ENCODE data around the gene PPP1CA. TPM values are rescaled to one million over a fixed set of nuclear protein-coding genes. Genes with fewer than 3 reads are reported as not detected.

PPP1CA gene
- total and polyA plus RNA-seq, 2 donors (not counting 1 experiment from before 2014, with no cell fraction given) = 218 to 251 TPM

- H3K79me2 ChIP-seq (ENCODE audit: control insufficient read depth, insufficient read depth, low read length) = peaks cover 60% of the 10 kb centered on the region
- Mint-ChIP-seq H3K4me1 (peaks cover 78% of the 10 kb centered on the region), H3K27ac (peak overlapping the region; percentile 84), H3K4me3 (no peak overlapping the region), H3K9me3 (ENCODE audit: insufficient read depth) (no peaks in the 10 kb centered on the region), H3K27me3 (no peaks in the 10 kb centered on the region)
- H3K27me3 ChIP-seq (replicated peaks in 1 of 4; ENCODE audit: control extremely low read depth in 1 of 4, control insufficient read depth in 3 of 4, insufficient read depth in 4 of 4, low read length in 3 of 4) = no peaks in the 10 kb centered on the region
- DNase-seq (no peak), ATAC-seq (ENCODE audit: low read depth) (no peak)
- peak overlapping the region; percentile 57 for H3K4me2 ChIP-seq (replicated peaks; ENCODE audit: low read depth, low read length, poor library complexity, severe bottlenecking)
- no peak overlapping the region for H2AFZ ChIP-seq (ENCODE audit: insufficient read depth, low read depth, low read length, poor library complexity, severe bottlenecking)
- 95% methylated on average over 5 of the region's 5 CpGs for WGBS (ENCODE audit: insufficient coverage)
- peaks cover 20% of the 10 kb centered on the region for H4K20me1 ChIP-seq (ENCODE audit: control insufficient read depth, insufficient read depth, low read length, poor library complexity, severe bottlenecking)
- H3K9me3 ChIP-seq (ENCODE audit: control extremely low read depth in 1 of 3, control insufficient read depth in 2 of 3, insufficient read depth in 1 of 3, low read length in 2 of 3) = no peaks in the 10 kb centered on the region
- H3K4me3 ChIP-seq (ENCODE audit: control extremely low read depth in 1 of 5, extremely low read depth in 1 of 5, insufficient read depth in 1 of 5, low read depth in 2 of 5, low read length in 4 of 5) = no peak overlapping the region
- peak overlapping the region in 1 of 2 donors; percentile 65 for H3K27ac ChIP-seq (ENCODE audit: low read length in 2 of 2)
- CTCF ChIA-PET = interaction anchor here (1.2 to 39.5 kb wide), 5 partner anchors 23 to 109 kb away, joined by 3 to 2379 read pairs (median 4); partner anchors contain the start of genes ANKRD13D, CLCF1, POLD4 and RAD9A
- no peak overlapping the region for H3K9ac ChIP-seq (ENCODE audit: low read length)
- POLR2A ChIA-PET = interaction anchor here (0.6 to 0.7 kb wide), 4 partner anchors 11 to 32 kb away, joined by 3 to 4 read pairs (median 4); partner anchors contain the start of gene CLCF1
- H3K4me1 ChIP-seq (ENCODE audit: control insufficient read depth in 2 of 2, insufficient read depth in 2 of 2, low read length in 2 of 2) = peaks cover 70 to 88% of the 10 kb centered on the region in 2 donors
- TF ChIP-seq, protein P1, sequence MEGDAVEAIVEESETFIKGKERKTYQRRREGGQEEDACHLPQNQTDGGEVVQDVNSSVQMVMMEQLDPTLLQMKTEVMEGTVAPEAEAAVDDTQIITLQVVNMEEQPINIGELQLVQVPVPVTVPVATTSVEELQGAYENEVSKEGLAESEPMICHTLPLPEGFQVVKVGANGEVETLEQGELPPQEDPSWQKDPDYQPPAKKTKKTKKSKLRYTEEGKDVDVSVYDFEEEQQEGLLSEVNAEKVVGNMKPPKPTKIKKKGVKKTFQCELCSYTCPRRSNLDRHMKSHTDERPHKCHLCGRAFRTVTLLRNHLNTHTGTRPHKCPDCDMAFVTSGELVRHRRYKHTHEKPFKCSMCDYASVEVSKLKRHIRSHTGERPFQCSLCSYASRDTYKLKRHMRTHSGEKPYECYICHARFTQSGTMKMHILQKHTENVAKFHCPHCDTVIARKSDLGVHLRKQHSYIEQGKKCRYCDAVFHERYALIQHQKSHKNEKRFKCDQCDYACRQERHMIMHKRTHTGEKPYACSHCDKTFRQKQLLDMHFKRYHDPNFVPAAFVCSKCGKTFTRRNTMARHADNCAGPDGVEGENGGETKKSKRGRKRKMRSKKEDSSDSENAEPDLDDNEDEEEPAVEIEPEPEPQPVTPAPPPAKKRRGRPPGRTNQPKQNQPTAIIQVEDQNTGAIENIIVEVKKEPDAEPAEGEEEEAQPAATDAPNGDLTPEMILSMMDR (IDR thresholded peaks at IDR 0.05) = no peak
- TF ChIP-seq EZH2 (IDR thresholded peaks at IDR 0.05; ENCODE audit: borderline replicate concordance, insufficient read depth, low read depth, low read length, poor library complexity, severe bottlenecking) = no peak
- intact Hi-C loops (cut with micrococcal nuclease) = loop anchor here (10.0 kb wide), 1 partner anchor 234 kb away; the partner anchor contains the start of gene KDM2A
- peaks cover 0 to 9% of the 10 kb centered on the region in 2 experiments for H3K36me3 ChIP-seq (replicated peaks in 1 of 2; ENCODE audit: control extremely low read depth in 1 of 2, control insufficient read depth in 1 of 2, extremely low read depth in 1 of 2, insufficient read depth in 2 of 2, low read length in 1 of 2)
These were observed 52.6 kb downstream of the PPP1CA start for GRCh38 chr11:67349036-67349435.

Small RNAs within 50 kb of the gene (small RNA-seq; reads per million reads assigned to genes)
- gene RN7SKP239 (ENCODE audit: insufficient read length, low read depth, low replicate concordance) (not detected), gene RNU6-1238P (ENCODE audit: insufficient read length, low read depth, low replicate concordance) (not detected)

Other genes with a start within 250 kb of the PPP1CA start
- 281 and 294 TPM in 2 replicates for gene GRK2, start 135.4 kb downstream of the PPP1CA start, total RNA-seq
- 534 and 639 TPM in 2 replicates for gene GRK2, start 135.4 kb downstream of the PPP1CA start, polyA plus RNA-seq
- 189 and 197 TPM in 2 replicates for gene ANKRD13D, start 112.6 kb downstream of the PPP1CA start, total RNA-seq
- gene ANKRD13D, start 112.6 kb downstream of the PPP1CA start, polyA plus RNA-seq = 217 and 252 TPM in 2 replicates
- 7.2 and 8.5 TPM in 2 replicates for gene SSH3, start 98.3 kb downstream of the PPP1CA start, total RNA-seq
- 4.0 and 4.3 TPM in 2 replicates for gene SSH3, start 98.3 kb downstream of the PPP1CA start, polyA plus RNA-seq
- 190 and 210 TPM in 2 replicates for gene POLD4, start 48.3 kb downstream of the PPP1CA start, total RNA-seq
- 473 and 559 TPM in 2 replicates for gene POLD4, start 48.3 kb downstream of the PPP1CA start, polyA plus RNA-seq
- gene CLCF1, start 28.3 kb downstream of the PPP1CA start, total RNA-seq = 44.6 and 46.6 TPM in 2 replicates
- gene CLCF1, start 28.3 kb downstream of the PPP1CA start, polyA plus RNA-seq = 27.8 and 29.1 TPM in 2 replicates
- gene RAD9A, start 9.9 kb downstream of the PPP1CA start, total RNA-seq = 48.3 and 50.6 TPM in 2 replicates
- gene RAD9A, start 9.9 kb downstream of the PPP1CA start, polyA plus RNA-seq = 55.3 and 76.8 TPM in 2 replicates
- gene TBC1D10C, start 2.2 kb upstream of the PPP1CA start, total RNA-seq = 317 and 339 TPM in 2 replicates
- gene TBC1D10C, start 2.2 kb upstream of the PPP1CA start, polyA plus RNA-seq = 403 and 458 TPM in 2 replicates
- gene CARNS1, start 13.8 kb upstream of the PPP1CA start, total RNA-seq = 24.1 and 25.9 TPM in 2 replicates
- 41.1 and 52.1 TPM in 2 replicates for gene CARNS1, start 13.8 kb upstream of the PPP1CA start, polyA plus RNA-seq
- 81.8 and 82.0 TPM in 2 replicates for gene RPS6KB2, start 26.6 kb upstream of the PPP1CA start, total RNA-seq
- 115 and 131 TPM in 2 replicates for gene RPS6KB2, start 26.6 kb upstream of the PPP1CA start, polyA plus RNA-seq
- 262 and 266 TPM in 2 replicates for gene PTPRCAP, start 35.8 kb upstream of the PPP1CA start, total RNA-seq
- gene PTPRCAP, start 35.8 kb upstream of the PPP1CA start, polyA plus RNA-seq = 353 and 565 TPM in 2 replicates
- gene CORO1B, start 41.6 kb upstream of the PPP1CA start, total RNA-seq = 43.5 and 46.0 TPM in 2 replicates
- gene CORO1B, start 41.6 kb upstream of the PPP1CA start, polyA plus RNA-seq = 12.3 and 24.6 TPM in 2 replicates
- not detected in 2 replicates for gene GPR152, start 50.9 kb upstream of the PPP1CA start, total RNA-seq
- gene GPR152, start 50.9 kb upstream of the PPP1CA start, polyA plus RNA-seq = 0.24 TPM in 1 of 2 replicates, not detected in the other
- gene CABP4, start 53.5 kb upstream of the PPP1CA start, total RNA-seq = 5.2 and 7.5 TPM in 2 replicates
- gene CABP4, start 53.5 kb upstream of the PPP1CA start, polyA plus RNA-seq = 3.2 and 6.0 TPM in 2 replicates
- 154 and 167 TPM in 2 replicates for gene TMEM134, start 67.4 kb upstream of the PPP1CA start, total RNA-seq
- 197 and 261 TPM in 2 replicates for gene TMEM134, start 67.4 kb upstream of the PPP1CA start, polyA plus RNA-seq
- 120 and 127 TPM in 2 replicates for gene AIP, start 81.2 kb upstream of the PPP1CA start, total RNA-seq
- gene AIP, start 81.2 kb upstream of the PPP1CA start, polyA plus RNA-seq = 176 and 205 TPM in 2 replicates
- 152 and 155 TPM in 2 replicates for gene PITPNM1, start 103.5 kb upstream of the PPP1CA start, total RNA-seq
- 136 and 166 TPM in 2 replicates for gene PITPNM1, start 103.5 kb upstream of the PPP1CA start, polyA plus RNA-seq
- gene CDK2AP2, start 106.3 kb upstream of the PPP1CA start, total RNA-seq = 50.3 and 62.7 TPM in 2 replicates
- 109 and 112 TPM in 2 replicates for gene CDK2AP2, start 106.3 kb upstream of the PPP1CA start, polyA plus RNA-seq
- gene CABP2, start 121.6 kb upstream of the PPP1CA start, total RNA-seq = not detected in 2 replicates
- gene CABP2, start 121.6 kb upstream of the PPP1CA start, polyA plus RNA-seq = not detected in 2 replicates
- gene GSTP1, start 182.0 kb upstream of the PPP1CA start, total RNA-seq = 296 and 313 TPM in 2 replicates
- gene GSTP1, start 182.0 kb upstream of the PPP1CA start, polyA plus RNA-seq = 178 and 200 TPM in 2 replicates
- 232 and 238 TPM in 2 replicates for gene NDUFV1, start 205.1 kb upstream of the PPP1CA start, total RNA-seq
- 315 and 428 TPM in 2 replicates for gene NDUFV1, start 205.1 kb upstream of the PPP1CA start, polyA plus RNA-seq
- gene NUDT8, start 228.1 kb upstream of the PPP1CA start, total RNA-seq = 6.3 and 6.9 TPM in 2 replicates
- gene NUDT8, start 228.1 kb upstream of the PPP1CA start, polyA plus RNA-seq = 7.1 and 8.4 TPM in 2 replicates
- gene TBX10, start 237.9 kb upstream of the PPP1CA start, total RNA-seq = not detected in 2 replicates
- gene TBX10, start 237.9 kb upstream of the PPP1CA start, polyA plus RNA-seq = not detected in 2 replicates
- 0.24 TPM in 1 of 2 replicates, not detected in the other for gene ACY3, start 248.9 kb upstream of the PPP1CA start, total RNA-seq
- 1.3 and 2.7 TPM in 2 replicates for gene ACY3, start 248.9 kb upstream of the PPP1CA start, polyA plus RNA-seq

All from B cell (primary cell).